ENCODE measurements around the gene BABAM2. TPM values are rescaled to one million over a fixed set of nuclear protein-coding genes. Genes with fewer than 3 reads are reported as not detected.

The BABAM2 gene
- total RNA-seq, 2 donors from 2014 or later = 36.4 to 40.9 TPM

DNA sequence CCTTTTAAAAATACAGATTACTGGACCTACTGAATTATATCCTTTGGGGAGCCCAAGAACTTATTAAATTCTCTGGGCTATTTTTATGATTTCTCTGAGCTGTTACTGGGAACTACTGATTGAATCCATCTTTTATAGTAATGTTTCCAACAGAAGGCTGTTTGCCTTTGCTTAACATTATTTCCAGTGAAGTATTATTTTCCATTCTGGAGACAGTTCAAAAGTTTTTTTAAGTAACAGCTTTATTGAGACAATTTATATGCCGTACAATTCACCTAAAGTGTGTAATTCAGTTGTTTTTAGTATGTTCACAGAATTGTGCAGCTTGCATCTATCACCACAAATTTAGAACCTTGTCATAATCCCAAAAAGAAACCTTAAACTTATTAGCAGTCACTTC is 100.6 kb downstream of the BABAM2 start:
- WGBS, 2 experiments (ENCODE audit: insufficient coverage in 1 of 2, insufficient read length in 1 of 2) = 100% methylated on average over 1 of the region's 1 CpG; no CpG with 5 or more reads in 1 of the 2 experiments
- H3K36me3 Mint-ChIP-seq (ENCODE audit: low read depth) = peaks cover 9% of the 10 kb centered on the region
- no peaks in the 10 kb centered on the region for H3K9me3 Mint-ChIP-seq
- Histone ChIP-seq H3K27me3 (ENCODE audit: control insufficient read depth, insufficient read depth, low read length, poor library complexity, severe bottlenecking) (no peaks in the 10 kb centered on the region), H3K27ac (ENCODE audit: low read depth, low read length) (no peak overlapping the region), H3K4me3 (ENCODE audit: low read length) (no peak overlapping the region), H3K9ac (ENCODE audit: extremely low read depth, low read length, poor library complexity, severe bottlenecking) (no peak overlapping the region), H3K9me3 (ENCODE audit: control insufficient read depth, low read length) (no peaks in the 10 kb centered on the region), H3K36me3 (ENCODE audit: control insufficient read depth, insufficient read depth, low read length) (no peaks in the 10 kb centered on the region), H3K4me1 (ENCODE audit: control insufficient read depth, insufficient read depth, low read length) (no peaks in the 10 kb centered on the region)
- H3K27ac Mint-ChIP-seq = no peak overlapping the region
- no peak overlapping the region for H3K4me3 Mint-ChIP-seq
- DNase-seq = no peak
- no peaks in the 10 kb centered on the region for H3K27me3 Mint-ChIP-seq (ENCODE audit: insufficient read depth)
- TF ChIP-seq, protein P1, sequence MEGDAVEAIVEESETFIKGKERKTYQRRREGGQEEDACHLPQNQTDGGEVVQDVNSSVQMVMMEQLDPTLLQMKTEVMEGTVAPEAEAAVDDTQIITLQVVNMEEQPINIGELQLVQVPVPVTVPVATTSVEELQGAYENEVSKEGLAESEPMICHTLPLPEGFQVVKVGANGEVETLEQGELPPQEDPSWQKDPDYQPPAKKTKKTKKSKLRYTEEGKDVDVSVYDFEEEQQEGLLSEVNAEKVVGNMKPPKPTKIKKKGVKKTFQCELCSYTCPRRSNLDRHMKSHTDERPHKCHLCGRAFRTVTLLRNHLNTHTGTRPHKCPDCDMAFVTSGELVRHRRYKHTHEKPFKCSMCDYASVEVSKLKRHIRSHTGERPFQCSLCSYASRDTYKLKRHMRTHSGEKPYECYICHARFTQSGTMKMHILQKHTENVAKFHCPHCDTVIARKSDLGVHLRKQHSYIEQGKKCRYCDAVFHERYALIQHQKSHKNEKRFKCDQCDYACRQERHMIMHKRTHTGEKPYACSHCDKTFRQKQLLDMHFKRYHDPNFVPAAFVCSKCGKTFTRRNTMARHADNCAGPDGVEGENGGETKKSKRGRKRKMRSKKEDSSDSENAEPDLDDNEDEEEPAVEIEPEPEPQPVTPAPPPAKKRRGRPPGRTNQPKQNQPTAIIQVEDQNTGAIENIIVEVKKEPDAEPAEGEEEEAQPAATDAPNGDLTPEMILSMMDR (conservative IDR thresholded peaks at IDR 0.05) = no peak
- no peaks in the 10 kb centered on the region for H3K4me1 Mint-ChIP-seq

DNA sequence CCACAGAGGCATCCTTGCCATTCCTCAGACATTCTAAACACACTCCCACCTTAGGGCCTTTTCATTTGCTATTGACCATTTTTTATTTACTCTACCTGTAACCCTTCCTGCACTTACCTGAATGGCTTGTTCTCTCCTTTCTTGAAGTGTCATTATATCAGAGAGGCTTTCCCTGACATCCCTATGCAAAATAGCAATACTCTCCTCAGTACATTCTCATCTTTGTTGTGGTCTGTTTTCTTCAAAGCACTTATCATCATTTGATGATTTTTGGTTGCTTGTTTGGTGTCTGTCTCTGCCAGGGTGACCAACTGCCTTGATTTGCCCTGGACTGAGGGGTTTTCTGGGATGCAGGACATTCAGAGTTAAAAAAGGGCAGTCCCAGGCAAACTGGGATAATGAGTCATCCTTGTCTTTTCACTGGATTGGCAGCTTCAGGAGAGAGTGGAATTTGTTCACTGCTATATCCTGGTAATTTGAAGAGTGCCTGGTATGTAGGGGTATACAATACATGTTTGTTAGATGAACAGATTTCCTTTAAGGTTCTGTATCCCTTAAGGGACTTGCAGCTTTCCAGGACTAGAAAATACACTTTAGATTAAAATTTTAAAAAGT is 102.4 kb downstream of the BABAM2 start:
- no peak overlapping the region for H3K27ac Mint-ChIP-seq
- no peaks in the 10 kb centered on the region for H3K4me1 Mint-ChIP-seq

DNA sequence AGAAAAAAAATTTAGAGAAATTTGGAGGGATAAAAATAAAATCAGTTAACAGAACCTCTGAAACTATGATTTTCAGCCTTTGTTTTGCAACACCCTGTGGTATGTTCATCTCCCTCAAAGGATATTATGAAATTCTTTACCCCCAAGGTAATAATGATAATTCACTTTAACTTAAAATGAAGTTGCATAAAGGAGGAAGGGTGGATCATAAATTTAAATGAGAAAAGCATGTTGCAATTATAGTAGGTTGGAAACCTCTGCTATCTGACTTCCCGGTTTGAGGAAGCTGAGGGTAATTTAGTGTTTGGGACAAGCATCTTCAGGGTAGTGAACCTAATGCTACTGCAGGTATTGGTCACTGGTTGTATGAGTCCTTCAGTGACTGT is 102.9 kb downstream of the BABAM2 start:
- Mint-ChIP-seq H3K4me1 (no peaks in the 10 kb centered on the region), H3K36me3 (ENCODE audit: low read depth) (peaks cover 9% of the 10 kb centered on the region), H3K9me3 (no peaks in the 10 kb centered on the region), H3K27me3 (ENCODE audit: insufficient read depth) (no peaks in the 10 kb centered on the region), H3K27ac (no peak overlapping the region), H3K4me3 (no peak overlapping the region)
- H3K4me3 ChIP-seq (ENCODE audit: low read length) = no peak overlapping the region
- H3K27me3 ChIP-seq (ENCODE audit: control insufficient read depth, insufficient read depth, low read length, poor library complexity, severe bottlenecking) = no peaks in the 10 kb centered on the region
- no peaks in the 10 kb centered on the region for H3K9me3 ChIP-seq (ENCODE audit: control insufficient read depth, low read length)
- no peaks in the 10 kb centered on the region for H3K4me1 ChIP-seq (ENCODE audit: control insufficient read depth, insufficient read depth, low read length)
- no peak overlapping the region for H3K9ac ChIP-seq (ENCODE audit: extremely low read depth, low read length, poor library complexity, severe bottlenecking)
- H3K36me3 ChIP-seq (ENCODE audit: control insufficient read depth, insufficient read depth, low read length) = no peaks in the 10 kb centered on the region
- DNase-seq = no peak
- H3K27ac ChIP-seq (ENCODE audit: low read depth, low read length) = no peak overlapping the region
- 67 to 83% methylated on average over 1 of the region's 1 CpG for WGBS, 2 experiments (ENCODE audit: insufficient coverage in 1 of 2, insufficient read length in 1 of 2)
- TF ChIP-seq, protein P1 (conservative IDR thresholded peaks at IDR 0.05) = no peak

More for the DNA sequence above, 102.4 kb downstream of the BABAM2 start:
- Mint-ChIP-seq H3K4me3 (no peak overlapping the region), H3K36me3 (ENCODE audit: low read depth) (peaks cover 9% of the 10 kb centered on the region), H3K9me3 (no peaks in the 10 kb centered on the region), H3K27me3 (ENCODE audit: insufficient read depth) (no peaks in the 10 kb centered on the region)
- no peak overlapping the region for H3K9ac ChIP-seq (ENCODE audit: extremely low read depth, low read length, poor library complexity, severe bottlenecking)
- no peak for DNase-seq
- no peaks in the 10 kb centered on the region for H3K36me3 ChIP-seq (ENCODE audit: control insufficient read depth, insufficient read depth, low read length)
- no peaks in the 10 kb centered on the region for H3K4me1 ChIP-seq (ENCODE audit: control insufficient read depth, insufficient read depth, low read length)
- no peaks in the 10 kb centered on the region for H3K27me3 ChIP-seq (ENCODE audit: control insufficient read depth, insufficient read depth, low read length, poor library complexity, severe bottlenecking)
- H3K4me3 ChIP-seq (ENCODE audit: low read length) = no peak overlapping the region
- no peak overlapping the region for H3K27ac ChIP-seq (ENCODE audit: low read depth, low read length)
- H3K9me3 ChIP-seq (ENCODE audit: control insufficient read depth, low read length) = no peaks in the 10 kb centered on the region
- TF ChIP-seq, protein P1 (conservative IDR thresholded peaks at IDR 0.05) = no peak

All from endodermal cell (in vitro differentiated cells).